Measurements from ENCODE around the gene ISX. TPM values are rescaled to one million over a fixed set of nuclear protein-coding genes. Genes with fewer than 3 reads are reported as not detected.

Gene ISX
- total and polyA plus RNA-seq, 2 donors (not counting 1 experiment from before 2014, with no cell fraction given), result not detected

GRCh38 chr22:35099883-35100282 lies 33.9 kb downstream of the ISX start:
- H3K4me3 Mint-ChIP-seq, result no peak overlapping the region
- H3K4me3 ChIP-seq (ENCODE audit: control extremely low read depth in 1 of 5, extremely low read depth in 1 of 5, insufficient read depth in 1 of 5, low read depth in 2 of 5, low read length in 4 of 5), result no peak overlapping the region
- H3K9ac ChIP-seq (ENCODE audit: low read length), result no peak overlapping the region
- H3K9me3 Mint-ChIP-seq (ENCODE audit: insufficient read depth), result no peaks in the 10 kb centered on the region
- ChIA-PET CTCF (no interaction called here), POLR2A (no interaction called here)
- intact Hi-C loops (cut with micrococcal nuclease), result no loop called here
- H3K4me1 Mint-ChIP-seq, result no peaks in the 10 kb centered on the region
- WGBS (ENCODE audit: insufficient coverage), result 93% methylated on average over 2 of the region's 3 CpGs
- ATAC-seq (ENCODE audit: low read depth) (no peak), DNase-seq (no peak)
- peaks cover 0 to 10% (median 1%) of the 10 kb centered on the region in 4 experiments for H3K27me3 ChIP-seq (replicated peaks in 1 of 4; ENCODE audit: control extremely low read depth in 1 of 4, control insufficient read depth in 3 of 4, insufficient read depth in 4 of 4, low read length in 3 of 4)
- H2AFZ ChIP-seq (ENCODE audit: insufficient read depth, low read depth, low read length, poor library complexity, severe bottlenecking), result no peak overlapping the region
- H3K9me3 ChIP-seq (ENCODE audit: control extremely low read depth in 1 of 3, control insufficient read depth in 2 of 3, insufficient read depth in 1 of 3, low read length in 2 of 3), result no peaks in the 10 kb centered on the region
- H3K27ac ChIP-seq (ENCODE audit: low read length in 2 of 2), result no peak overlapping the region
- no peaks in the 10 kb centered on the region for H3K4me1 ChIP-seq (ENCODE audit: control insufficient read depth in 2 of 2, insufficient read depth in 2 of 2, low read length in 2 of 2)
- no peaks in the 10 kb centered on the region for H4K20me1 ChIP-seq (ENCODE audit: control insufficient read depth, insufficient read depth, low read length, poor library complexity, severe bottlenecking)
- no peak overlapping the region for H3K27ac Mint-ChIP-seq
- no peak overlapping the region for H3K4me2 ChIP-seq (replicated peaks; ENCODE audit: low read depth, low read length, poor library complexity, severe bottlenecking)
- no peaks in the 10 kb centered on the region for H3K36me3 ChIP-seq (replicated peaks in 1 of 2; ENCODE audit: control extremely low read depth in 1 of 2, control insufficient read depth in 1 of 2, extremely low read depth in 1 of 2, insufficient read depth in 2 of 2, low read length in 1 of 2)
- no peaks in the 10 kb centered on the region for H3K79me2 ChIP-seq (ENCODE audit: control insufficient read depth, insufficient read depth, low read length)
- no peak for TF ChIP-seq EZH2 (IDR thresholded peaks at IDR 0.05; ENCODE audit: borderline replicate concordance, insufficient read depth, low read depth, low read length, poor library complexity, severe bottlenecking)
- TF ChIP-seq, protein P1, sequence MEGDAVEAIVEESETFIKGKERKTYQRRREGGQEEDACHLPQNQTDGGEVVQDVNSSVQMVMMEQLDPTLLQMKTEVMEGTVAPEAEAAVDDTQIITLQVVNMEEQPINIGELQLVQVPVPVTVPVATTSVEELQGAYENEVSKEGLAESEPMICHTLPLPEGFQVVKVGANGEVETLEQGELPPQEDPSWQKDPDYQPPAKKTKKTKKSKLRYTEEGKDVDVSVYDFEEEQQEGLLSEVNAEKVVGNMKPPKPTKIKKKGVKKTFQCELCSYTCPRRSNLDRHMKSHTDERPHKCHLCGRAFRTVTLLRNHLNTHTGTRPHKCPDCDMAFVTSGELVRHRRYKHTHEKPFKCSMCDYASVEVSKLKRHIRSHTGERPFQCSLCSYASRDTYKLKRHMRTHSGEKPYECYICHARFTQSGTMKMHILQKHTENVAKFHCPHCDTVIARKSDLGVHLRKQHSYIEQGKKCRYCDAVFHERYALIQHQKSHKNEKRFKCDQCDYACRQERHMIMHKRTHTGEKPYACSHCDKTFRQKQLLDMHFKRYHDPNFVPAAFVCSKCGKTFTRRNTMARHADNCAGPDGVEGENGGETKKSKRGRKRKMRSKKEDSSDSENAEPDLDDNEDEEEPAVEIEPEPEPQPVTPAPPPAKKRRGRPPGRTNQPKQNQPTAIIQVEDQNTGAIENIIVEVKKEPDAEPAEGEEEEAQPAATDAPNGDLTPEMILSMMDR (IDR thresholded peaks at IDR 0.05), result no peak
- peaks cover 39% of the 10 kb centered on the region for H3K27me3 Mint-ChIP-seq

- Mint-ChIP-seq H3K27me3 (peaks cover 28% of the 10 kb centered on the region), H3K9me3 (ENCODE audit: insufficient read depth) (no peaks in the 10 kb centered on the region), H3K27ac (no peak overlapping the region), H3K4me1 (no peaks in the 10 kb centered on the region), H3K4me3 (no peak overlapping the region)
- POLR2A ChIA-PET, result no interaction called here
- no peak overlapping the region for H3K4me3 ChIP-seq (ENCODE audit: control extremely low read depth in 1 of 5, extremely low read depth in 1 of 5, insufficient read depth in 1 of 5, low read depth in 2 of 5, low read length in 4 of 5)
- CTCF ChIA-PET, result no interaction called here
- no peaks in the 10 kb centered on the region for H4K20me1 ChIP-seq (ENCODE audit: control insufficient read depth, insufficient read depth, low read length, poor library complexity, severe bottlenecking)
- H3K27ac ChIP-seq (ENCODE audit: low read length in 2 of 2), result no peak overlapping the region
- DNase-seq, result no peak
- no peaks in the 10 kb centered on the region for H3K36me3 ChIP-seq (replicated peaks in 1 of 2; ENCODE audit: control extremely low read depth in 1 of 2, control insufficient read depth in 1 of 2, extremely low read depth in 1 of 2, insufficient read depth in 2 of 2, low read length in 1 of 2)
- ATAC-seq (ENCODE audit: low read depth), result no peak
- peaks cover 0 to 4% (median 0%) of the 10 kb centered on the region in 4 experiments for H3K27me3 ChIP-seq (replicated peaks in 1 of 4; ENCODE audit: control extremely low read depth in 1 of 4, control insufficient read depth in 3 of 4, insufficient read depth in 4 of 4, low read length in 3 of 4)
- TF ChIP-seq, protein P1 (IDR thresholded peaks at IDR 0.05), result no peak
- no peak overlapping the region for H2AFZ ChIP-seq (ENCODE audit: insufficient read depth, low read depth, low read length, poor library complexity, severe bottlenecking)
- no peaks in the 10 kb centered on the region for H3K4me1 ChIP-seq (ENCODE audit: control insufficient read depth in 2 of 2, insufficient read depth in 2 of 2, low read length in 2 of 2)
- no peak overlapping the region for H3K9ac ChIP-seq (ENCODE audit: low read length)
- no peak overlapping the region for H3K4me2 ChIP-seq (replicated peaks; ENCODE audit: low read depth, low read length, poor library complexity, severe bottlenecking)
- H3K9me3 ChIP-seq (ENCODE audit: control extremely low read depth in 1 of 3, control insufficient read depth in 2 of 3, insufficient read depth in 1 of 3, low read length in 2 of 3), result peaks cover 0 to 1% (median 0%) of the 10 kb centered on the region in 3 donors
- intact Hi-C loops (cut with micrococcal nuclease), result no loop called here
- 52% methylated on average over 2 of the region's 5 CpGs for WGBS (ENCODE audit: insufficient coverage)
- H3K79me2 ChIP-seq (ENCODE audit: control insufficient read depth, insufficient read depth, low read length), result no peaks in the 10 kb centered on the region
Measured at GRCh38 chr22:35102663-35103062, 36.7 kb downstream of the ISX start.
